Measurements from ENCODE around the gene SLC4A9. TPM values are rescaled to one million over a fixed set of nuclear protein-coding genes. Genes with fewer than 3 reads are reported as not detected.

Gene SLC4A9
- total and polyA plus RNA-seq, 4 donors: not detected

DNA sequence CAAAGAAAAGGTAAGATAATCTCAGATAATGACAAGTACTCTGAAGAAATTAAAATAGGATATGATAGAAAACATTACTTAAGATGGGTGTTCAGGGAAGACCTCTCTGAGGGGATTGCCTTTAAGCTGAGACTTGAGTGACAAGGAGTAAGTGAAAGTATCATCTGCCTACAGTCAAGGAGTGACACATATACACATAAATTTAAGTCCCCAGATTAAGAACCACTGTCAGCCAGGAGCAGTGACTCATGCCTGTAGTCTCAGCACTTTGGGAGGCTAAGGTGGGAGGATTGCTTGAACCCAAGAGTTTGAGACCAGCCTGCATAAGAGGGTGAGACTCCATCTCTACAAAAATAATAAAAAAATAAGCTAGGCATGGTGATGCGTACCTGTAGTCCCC, 22.0 kb downstream of the SLC4A9 start:
- Histone ChIP-seq H3K36me3 (ENCODE audit: control insufficient read depth in 4 of 4, insufficient read depth in 3 of 4, low read depth in 1 of 4, low read length in 3 of 4) (no peaks in the 10 kb centered on the region), H3K27ac (ENCODE audit: low read depth in 1 of 2, low read length in 2 of 2) (no peak overlapping the region), H3K9me3 (ENCODE audit: control insufficient read depth in 4 of 4, low read length in 3 of 4) (no peaks in the 10 kb centered on the region), H3K4me3 (ENCODE audit: low read depth in 1 of 3, low read length in 3 of 3) (no peak overlapping the region), H3K4me1 (ENCODE audit: control insufficient read depth in 4 of 4, insufficient read depth in 4 of 4, low read length in 3 of 4) (peaks cover 0 to 2% (median 0%) of the 10 kb centered on the region in 4 donors), H3K9ac (ENCODE audit: low read depth in 1 of 2, low read length in 2 of 2) (no peak overlapping the region), H3K27me3 (ENCODE audit: control insufficient read depth in 4 of 4, insufficient read depth in 4 of 4, low read length in 3 of 4) (no peaks in the 10 kb centered on the region)
- TF ChIP-seq YY1 (IDR thresholded peaks at IDR 0.05): no peak
- TF ChIP-seq, protein P1, sequence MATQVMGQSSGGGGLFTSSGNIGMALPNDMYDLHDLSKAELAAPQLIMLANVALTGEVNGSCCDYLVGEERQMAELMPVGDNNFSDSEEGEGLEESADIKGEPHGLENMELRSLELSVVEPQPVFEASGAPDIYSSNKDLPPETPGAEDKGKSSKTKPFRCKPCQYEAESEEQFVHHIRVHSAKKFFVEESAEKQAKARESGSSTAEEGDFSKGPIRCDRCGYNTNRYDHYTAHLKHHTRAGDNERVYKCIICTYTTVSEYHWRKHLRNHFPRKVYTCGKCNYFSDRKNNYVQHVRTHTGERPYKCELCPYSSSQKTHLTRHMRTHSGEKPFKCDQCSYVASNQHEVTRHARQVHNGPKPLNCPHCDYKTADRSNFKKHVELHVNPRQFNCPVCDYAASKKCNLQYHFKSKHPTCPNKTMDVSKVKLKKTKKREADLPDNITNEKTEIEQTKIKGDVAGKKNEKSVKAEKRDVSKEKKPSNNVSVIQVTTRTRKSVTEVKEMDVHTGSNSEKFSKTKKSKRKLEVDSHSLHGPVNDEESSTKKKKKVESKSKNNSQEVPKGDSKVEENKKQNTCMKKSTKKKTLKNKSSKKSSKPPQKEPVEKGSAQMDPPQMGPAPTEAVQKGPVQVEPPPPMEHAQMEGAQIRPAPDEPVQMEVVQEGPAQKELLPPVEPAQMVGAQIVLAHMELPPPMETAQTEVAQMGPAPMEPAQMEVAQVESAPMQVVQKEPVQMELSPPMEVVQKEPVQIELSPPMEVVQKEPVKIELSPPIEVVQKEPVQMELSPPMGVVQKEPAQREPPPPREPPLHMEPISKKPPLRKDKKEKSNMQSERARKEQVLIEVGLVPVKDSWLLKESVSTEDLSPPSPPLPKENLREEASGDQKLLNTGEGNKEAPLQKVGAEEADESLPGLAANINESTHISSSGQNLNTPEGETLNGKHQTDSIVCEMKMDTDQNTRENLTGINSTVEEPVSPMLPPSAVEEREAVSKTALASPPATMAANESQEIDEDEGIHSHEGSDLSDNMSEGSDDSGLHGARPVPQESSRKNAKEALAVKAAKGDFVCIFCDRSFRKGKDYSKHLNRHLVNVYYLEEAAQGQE (IDR thresholded peaks at IDR 0.05): no peak
- TF ChIP-seq, protein P2, sequence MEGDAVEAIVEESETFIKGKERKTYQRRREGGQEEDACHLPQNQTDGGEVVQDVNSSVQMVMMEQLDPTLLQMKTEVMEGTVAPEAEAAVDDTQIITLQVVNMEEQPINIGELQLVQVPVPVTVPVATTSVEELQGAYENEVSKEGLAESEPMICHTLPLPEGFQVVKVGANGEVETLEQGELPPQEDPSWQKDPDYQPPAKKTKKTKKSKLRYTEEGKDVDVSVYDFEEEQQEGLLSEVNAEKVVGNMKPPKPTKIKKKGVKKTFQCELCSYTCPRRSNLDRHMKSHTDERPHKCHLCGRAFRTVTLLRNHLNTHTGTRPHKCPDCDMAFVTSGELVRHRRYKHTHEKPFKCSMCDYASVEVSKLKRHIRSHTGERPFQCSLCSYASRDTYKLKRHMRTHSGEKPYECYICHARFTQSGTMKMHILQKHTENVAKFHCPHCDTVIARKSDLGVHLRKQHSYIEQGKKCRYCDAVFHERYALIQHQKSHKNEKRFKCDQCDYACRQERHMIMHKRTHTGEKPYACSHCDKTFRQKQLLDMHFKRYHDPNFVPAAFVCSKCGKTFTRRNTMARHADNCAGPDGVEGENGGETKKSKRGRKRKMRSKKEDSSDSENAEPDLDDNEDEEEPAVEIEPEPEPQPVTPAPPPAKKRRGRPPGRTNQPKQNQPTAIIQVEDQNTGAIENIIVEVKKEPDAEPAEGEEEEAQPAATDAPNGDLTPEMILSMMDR (IDR thresholded peaks at IDR 0.05; ENCODE audit: low read depth, low read length, missing input control): no peak
- TF ChIP-seq, protein P3, sequence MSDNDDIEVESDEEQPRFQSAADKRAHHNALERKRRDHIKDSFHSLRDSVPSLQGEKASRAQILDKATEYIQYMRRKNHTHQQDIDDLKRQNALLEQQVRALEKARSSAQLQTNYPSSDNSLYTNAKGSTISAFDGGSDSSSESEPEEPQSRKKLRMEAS (IDR thresholded peaks at IDR 0.05): no peak
- no peak for DNase-seq (ENCODE audit: low spot score)
- WGBS: 95% methylated on average over 1 of the region's 1 CpG

DNA sequence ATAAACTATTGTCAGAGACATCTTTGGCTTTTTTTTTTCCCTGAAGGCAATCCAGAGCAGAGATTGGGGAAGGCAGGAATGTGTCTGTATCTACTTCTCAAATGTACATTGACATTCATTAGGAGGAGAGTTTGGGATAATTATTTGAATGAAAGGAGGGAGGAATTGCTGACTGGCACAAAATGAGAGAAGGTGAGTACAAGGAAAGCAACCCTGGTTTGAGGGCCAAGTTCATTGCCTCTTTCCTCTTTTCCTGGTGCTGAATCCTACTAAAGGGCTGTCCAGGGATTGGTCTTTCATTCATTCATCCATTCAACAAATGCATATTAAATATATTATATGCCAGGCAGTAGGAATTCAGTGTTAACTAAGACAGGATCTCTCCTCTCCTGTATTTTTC, 22.9 kb downstream of the SLC4A9 start:
- no peak for TF ChIP-seq NR2F2 (IDR thresholded peaks at IDR 0.05)
- TF ChIP-seq, protein P3 (IDR thresholded peaks at IDR 0.05): no peak
- no peak for TF ChIP-seq JUND (IDR thresholded peaks at IDR 0.05)
- TF ChIP-seq EGR1 (IDR thresholded peaks at IDR 0.05; ENCODE audit: low read depth in 2 of 2): no peak
- no peak for TF ChIP-seq HNF4A (conservative IDR thresholded peaks at IDR 0.05)
- no peak for TF ChIP-seq FOXA2 (IDR thresholded peaks at IDR 0.05)
- TF ChIP-seq TAF1 (conservative IDR thresholded peaks at IDR 0.05): no peak
- TF ChIP-seq, protein P2 (IDR thresholded peaks at IDR 0.05; ENCODE audit: low read depth, low read length, missing input control): no peak
- TF ChIP-seq, protein P4, sequence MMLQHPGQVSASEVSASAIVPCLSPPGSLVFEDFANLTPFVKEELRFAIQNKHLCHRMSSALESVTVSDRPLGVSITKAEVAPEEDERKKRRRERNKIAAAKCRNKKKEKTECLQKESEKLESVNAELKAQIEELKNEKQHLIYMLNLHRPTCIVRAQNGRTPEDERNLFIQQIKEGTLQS (IDR thresholded peaks at IDR 0.05): no peak
- TF ChIP-seq FOXA1 (IDR thresholded peaks at IDR 0.05): no peak
- no peak for TF ChIP-seq RAD21 (IDR thresholded peaks at IDR 0.05)
- TF ChIP-seq, protein P5, sequence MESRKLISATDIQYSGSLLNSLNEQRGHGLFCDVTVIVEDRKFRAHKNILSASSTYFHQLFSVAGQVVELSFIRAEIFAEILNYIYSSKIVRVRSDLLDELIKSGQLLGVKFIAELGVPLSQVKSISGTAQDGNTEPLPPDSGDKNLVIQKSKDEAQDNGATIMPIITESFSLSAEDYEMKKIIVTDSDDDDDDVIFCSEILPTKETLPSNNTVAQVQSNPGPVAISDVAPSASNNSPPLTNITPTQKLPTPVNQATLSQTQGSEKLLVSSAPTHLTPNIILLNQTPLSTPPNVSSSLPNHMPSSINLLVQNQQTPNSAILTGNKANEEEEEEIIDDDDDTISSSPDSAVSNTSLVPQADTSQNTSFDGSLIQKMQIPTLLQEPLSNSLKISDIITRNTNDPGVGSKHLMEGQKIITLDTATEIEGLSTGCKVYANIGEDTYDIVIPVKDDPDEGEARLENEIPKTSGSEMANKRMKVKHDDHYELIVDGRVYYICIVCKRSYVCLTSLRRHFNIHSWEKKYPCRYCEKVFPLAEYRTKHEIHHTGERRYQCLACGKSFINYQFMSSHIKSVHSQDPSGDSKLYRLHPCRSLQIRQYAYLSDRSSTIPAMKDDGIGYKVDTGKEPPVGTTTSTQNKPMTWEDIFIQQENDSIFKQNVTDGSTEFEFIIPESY (IDR thresholded peaks at IDR 0.05): no peak
- no peak for TF ChIP-seq RXRA (IDR thresholded peaks at IDR 0.05)
- TF ChIP-seq, protein P1 (IDR thresholded peaks at IDR 0.05): no peak
- no peak for TF ChIP-seq SP1 (IDR thresholded peaks at IDR 0.05)
- peaks cover 0 to 2% (median 0%) of the 10 kb centered on the region in 4 donors for H3K4me1 ChIP-seq (ENCODE audit: control insufficient read depth in 4 of 4, insufficient read depth in 4 of 4, low read length in 3 of 4)
- H3K9ac ChIP-seq (ENCODE audit: low read depth in 1 of 2, low read length in 2 of 2): no peak overlapping the region
- no peak overlapping the region for H3K4me3 ChIP-seq (ENCODE audit: low read depth in 1 of 3, low read length in 3 of 3)
- no peak overlapping the region for H3K27ac ChIP-seq (ENCODE audit: low read depth in 1 of 2, low read length in 2 of 2)
- no peak for DNase-seq (ENCODE audit: low spot score)
- H3K36me3 ChIP-seq (ENCODE audit: control insufficient read depth in 4 of 4, insufficient read depth in 3 of 4, low read depth in 1 of 4, low read length in 3 of 4): no peaks in the 10 kb centered on the region
- H3K9me3 ChIP-seq (ENCODE audit: control insufficient read depth in 4 of 4, low read length in 3 of 4): no peaks in the 10 kb centered on the region
- no peaks in the 10 kb centered on the region for H3K27me3 ChIP-seq (ENCODE audit: control insufficient read depth in 4 of 4, insufficient read depth in 4 of 4, low read length in 3 of 4)
